HepG2 (cell line): ENCODE measurements around the gene GDA. TPM values are rescaled to one million over a fixed set of nuclear protein-coding genes. Genes with fewer than 3 reads are reported as not detected.

Experiments
- BATF2 ChIP-seq: sonication (generic); formaldehyde crosslinking; IDR thresholded peaks from 2 replicates; pipeline ENCODE4 v1.8.0; 2022; ENCODE audit warnings: mild to moderate bottlenecking, missing genetic modification reagents, moderate library complexity
- CBFB ChIP-seq: sonication (generic); formaldehyde crosslinking; IDR thresholded peaks from 2 replicates; pipeline ENCODE4 v1.4.0; 2020; ENCODE audit warnings: missing genetic modification reagents
- EZH2 ChIP-seq: conservative IDR thresholded peaks from 2 replicates; pipeline ENCODE4 v1.6.1; 2012; ENCODE audit warnings: mild to moderate bottlenecking, low read depth, low read length, moderate library complexity
- GABPB1 ChIP-seq: IDR thresholded peaks from 2 replicates; pipeline ENCODE4 v1.6.1; 2016; ENCODE audit warnings: mild to moderate bottlenecking, missing genetic modification reagents, moderate library complexity, missing compliant biosample characterization
- GTF3A ChIP-seq: sonication (generic); formaldehyde crosslinking; conservative IDR thresholded peaks from 2 replicates; pipeline ENCODE4 v1.4.0; 2020; ENCODE audit warnings: mild to moderate bottlenecking, missing genetic modification reagents
- HDAC1 ChIP-seq: sonication (generic); formaldehyde crosslinking; IDR thresholded peaks from 2 replicates; pipeline ENCODE4 v1.5.1; 2020; ENCODE audit warnings: mild to moderate bottlenecking, missing genetic modification reagents
- KDM2A ChIP-seq: sonication (generic); formaldehyde crosslinking; IDR thresholded peaks from 2 replicates; pipeline ENCODE4 v1.4.0; 2020; ENCODE audit warnings: low read depth, missing genetic modification reagents, borderline replicate concordance
- KMT2A ChIP-seq: sonication (generic); formaldehyde crosslinking; IDR thresholded peaks from 2 replicates; pipeline ENCODE4 v1.4.0; 2020; ENCODE audit warnings: missing genetic modification reagents
- MYC ChIP-seq: sonication (generic); formaldehyde crosslinking; IDR thresholded peaks from 2 replicates; pipeline ENCODE4 v1.9.0; 2021; ENCODE audit warnings: missing genetic modification reagents, borderline replicate concordance
- NAIF1 ChIP-seq: sonication (generic); formaldehyde crosslinking; IDR thresholded peaks from 2 replicates; pipeline ENCODE4 v1.5.0; 2020; ENCODE audit warnings: mild to moderate bottlenecking, missing genetic modification reagents, borderline replicate concordance
- PHF8 ChIP-seq: sonication (generic); formaldehyde crosslinking; IDR thresholded peaks from 2 replicates; pipeline ENCODE4 v1.5.0; 2020; ENCODE audit warnings: missing genetic modification reagents
- RBM39 ChIP-seq: fragments of 200-400 bp; formaldehyde crosslinking; IDR thresholded peaks from one replicate; pipeline ENCODE4 v1.6.1; 2018; ENCODE audit warnings: antibody characterized with exemption, mild to moderate bottlenecking, low read depth, low read length; ENCODE audit not compliant: poor library complexity, severe bottlenecking
- SSRP1 ChIP-seq: IDR thresholded peaks from 2 replicates; pipeline ENCODE4 v1.6.1; 2016; ENCODE audit warnings: control low read depth
- TEAD2 ChIP-seq: sonication (generic); formaldehyde crosslinking; IDR thresholded peaks from 2 replicates; pipeline ENCODE4 v1.9.0; 2021; ENCODE audit warnings: missing genetic modification reagents
- THAP9 ChIP-seq: sonication (generic); formaldehyde crosslinking; IDR thresholded peaks from 2 replicates; pipeline ENCODE4; 2020; ENCODE audit warnings: missing genetic modification reagents, mild to moderate bottlenecking, borderline replicate concordance
- UBTF ChIP-seq: sonication (generic); formaldehyde crosslinking; IDR thresholded peaks from 2 replicates; pipeline ENCODE4 v1.4.0; 2020; ENCODE audit warnings: mild to moderate bottlenecking, missing genetic modification reagents
- ZFP41 ChIP-seq: sonication (generic); formaldehyde crosslinking; IDR thresholded peaks from 2 replicates; pipeline ENCODE4 v1.4.0; 2020; ENCODE audit warnings: mild to moderate bottlenecking, missing genetic modification reagents, borderline replicate concordance
- ZKSCAN5 ChIP-seq: sonication (generic); formaldehyde crosslinking; IDR thresholded peaks from 2 replicates; pipeline ENCODE4 v1.5.1; 2020; ENCODE audit warnings: mild to moderate bottlenecking, missing genetic modification reagents
- ZNF276 ChIP-seq: sonication (generic); formaldehyde crosslinking; IDR thresholded peaks from 2 replicates; pipeline ENCODE4 v1.4.0; 2020; ENCODE audit warnings: mild to moderate bottlenecking, low read depth, missing genetic modification reagents
- ZNF441 ChIP-seq: sonication (generic); formaldehyde crosslinking; IDR thresholded peaks from 2 replicates; pipeline ENCODE4 v1.7.0; 2021; ENCODE audit warnings: missing genetic modification reagents, borderline replicate concordance
- ZNF614 ChIP-seq: IDR thresholded peaks from 2 replicates; pipeline ENCODE4 v1.6.1; 2018; ENCODE audit warnings: missing biosample characterization, missing genetic modification reagents, inconsistent platforms, borderline replicate concordance
- ZNF879 ChIP-seq: sonication (generic); formaldehyde crosslinking; IDR thresholded peaks from 2 replicates; pipeline ENCODE4 v1.8.1; 2023; ENCODE audit warnings: missing genetic modification reagents
- polyA plus RNA-seq, 8 experiments: library from polyadenylated mRNA; depleted of rRNA in 3 of 8; stranded (reverse) in 7 of 8; unstranded in 1 of 8; fragments of >200 nt; fragmentation: Illumina TruSeq in 4 of 8; extraction: Trizol in 4 of 8; gene quantifications; 2 replicates each; pipeline versions ENCODE4 v1.2.1 to v1.2.3, GENCODE V29; 2011 to 2016; ENCODE audit warnings: low read depth in 4 of 8, missing spikeins in 1 of 8, mixed read lengths in 1 of 8; ENCODE audit not compliant: insufficient read depth in 1 of 8
- total RNA-seq, 5 experiments: library from RNA; depleted of rRNA; stranded (reverse); fragments of >200 nt; fragmentation: Illumina TruSeq; extraction: Trizol; gene quantifications; 2 replicates each; pipeline ENCODE4 v1.2.3, GENCODE V29; 2016; ENCODE audit warnings: low read depth in 1 of 5

Gene GDA
- total and polyA plus RNA-seq, 2 of the 13 experiments (the other 11 are each of a cell fraction or from before 2014, with no cell fraction given) = 0.15 to 0.99 TPM

GRCh38 chr9:72149231-72149975, at the start of gene GDA (continued):
- TF ChIP-seq UBTF (CRISPR knock-in tag) (peak; percentile 90), KMT2A (CRISPR knock-in tag) (peak; percentile 78), KDM2A (CRISPR knock-in tag) (peak; percentile 90), NAIF1 (peak; percentile 98), GABPB1 (CRISPR knock-in tag) (peak; percentile 59; the same call in 1 of the 2 replicates), HDAC1 (CRISPR knock-in tag) (peak; percentile 56; the same call in 1 of the 2 replicates), SSRP1 (CRISPR knock-in tag) (no peak), ZNF879 (peak; percentile 67; the same call in 1 of the 2 replicates), ZNF276 (CRISPR knock-in tag) (peak; percentile 87; the same call in 1 of the 2 replicates), PHF8 (CRISPR knock-in tag) (peak; percentile 71), ZFP41 (CRISPR knock-in tag) (peak; percentile 53; the same call in 1 of the 2 replicates), THAP9 (peak; percentile 69; the same call in 1 of the 2 replicates), ZNF614 (CRISPR knock-in tag) (no peak), ZNF441 (peak; percentile 91; the same call in 1 of the 2 replicates), RBM39 (no peak), ZKSCAN5 (CRISPR knock-in tag) (0 out of 2 replicates have a peak, but pooled peaks have one; percentile 80), BATF2 (CRISPR knock-in tag) (0 out of 2 replicates have a peak, but pooled peaks have one; percentile 51), MYC (peak; percentile 82), CBFB (CRISPR knock-in tag) (peak; percentile 32; the same call in 1 of the 2 replicates), TEAD2 (CRISPR knock-in tag) (0 out of 2 replicates have a peak, but pooled peaks have one; percentile 79), EZH2 (no peak; the same call in 1 of the 2 replicates), GTF3A (CRISPR knock-in tag) (no peak)
